Limb (tissue), 2 donors: ENCODE results near the gene MRPL53.

Experiments used
- DNase-seq, 2 donors: peaks; one replicate each; pipeline ENCODE4 v3.0.0-alpha.2; 2016; ENCODE audit errors: extremely low spot score in 2 of 2

Gene MRPL53

GRCh38 chr2:74429487-74430451 lies 42.7 kb downstream of the MRPL53 start:
- DNase-seq = no peak

- no peak for DNase-seq
Observed at GRCh38 chr2:74428675-74429074, 43.8 kb downstream of the MRPL53 start.

- DNase-seq = no peak
Observed at GRCh38 chr2:74427551-74427950, 44.9 kb downstream of the MRPL53 start.

- DNase-seq = no peak
Observed at GRCh38 chr2:74426181-74426758, 46.2 kb downstream of the MRPL53 start.

GRCh38 chr2:74425523-74425922 lies 47.0 kb downstream of the MRPL53 start:
- DNase-seq = no peak

- DNase-seq = no peak
Observed at GRCh38 chr2:74424995-74425406, 47.5 kb downstream of the MRPL53 start.

GRCh38 chr2:74424139-74424992 lies 48.1 kb downstream of the MRPL53 start:
- no peak for DNase-seq

GRCh38 chr2:74423231-74424095 lies 49.0 kb downstream of the MRPL53 start:
- no peak for DNase-seq
